HG03060 (cell line): ENCODE measurements around the gene POLR2F.
"Not testable (repeated sequence)": the region's sequence is repeated elsewhere in the genome, so short reads cannot be mapped to it uniquely, and the experiment has no call there.

Experiments used
- ATAC-seq: cut with Tn5 transposase; IDR thresholded peaks from one replicate; pipeline ENCODE4 v1.9.1; 2021; ENCODE audit warnings: low read depth, moderate number of reproducible peaks; ENCODE audit not compliant: unreplicated experiment

The POLR2F gene

GRCh38 chr22:37924386-37925065 is 29.0 kb upstream of the POLR2F start:
- ATAC-seq: no peak

- ATAC-seq: no peak
Observed at GRCh38 chr22:37925330-37925729, 28.2 kb upstream of the POLR2F start.

- ATAC-seq: no peak
Observed at GRCh38 chr22:37925767-37926166, 27.7 kb upstream of the POLR2F start.

GRCh38 chr22:37926358-37926757 is 27.1 kb upstream of the POLR2F start:
- no peak for ATAC-seq

GRCh38 chr22:37926771-37927636 is 26.5 kb upstream of the POLR2F start:
- no peak for ATAC-seq

GRCh38 chr22:37927637-37927936 is 25.9 kb upstream of the POLR2F start:
- no peak for ATAC-seq

- no peak for ATAC-seq
Observed at GRCh38 chr22:37929390-37929789, 24.1 kb upstream of the POLR2F start.

- no peak for ATAC-seq
Observed at GRCh38 chr22:37930270-37930951, 23.1 kb upstream of the POLR2F start.

- ATAC-seq: no peak
Observed at GRCh38 chr22:37930952-37931440, 22.5 kb upstream of the POLR2F start.

GRCh38 chr22:37931893-37932389 is 21.6 kb upstream of the POLR2F start:
- ATAC-seq: no peak

- ATAC-seq: no peak
Observed at GRCh38 chr22:37932401-37932800, 21.1 kb upstream of the POLR2F start.

- ATAC-seq: no peak
Observed at GRCh38 chr22:37932821-37933578, 20.5 kb upstream of the POLR2F start.

- no peak for ATAC-seq
Observed at GRCh38 chr22:37933711-37934376, 19.7 kb upstream of the POLR2F start.

- no peak for ATAC-seq
Observed at GRCh38 chr22:37940698-37941376, 12.7 kb upstream of the POLR2F start.

- no peak for ATAC-seq
Observed at GRCh38 chr22:37942133-37942532, 11.4 kb upstream of the POLR2F start.

GRCh38 chr22:37943136-37943824 is 10.2 kb upstream of the POLR2F start:
- ATAC-seq: no peak

GRCh38 chr22:37943825-37944198 is 9.7 kb upstream of the POLR2F start:
- no peak for ATAC-seq

GRCh38 chr22:37944423-37944822 is 9.1 kb upstream of the POLR2F start:
- ATAC-seq: not testable (repeated sequence)
